HG03159 (cell line): ENCODE results near the gene GIT1.

Experiments
- ATAC-seq: cut with Tn5 transposase; IDR thresholded peaks from one replicate; pipeline ENCODE4 v1.9.1; 2021; ENCODE audit warnings: mild to moderate bottlenecking, moderate library complexity; ENCODE audit not compliant: unreplicated experiment

GIT1 gene

DNA sequence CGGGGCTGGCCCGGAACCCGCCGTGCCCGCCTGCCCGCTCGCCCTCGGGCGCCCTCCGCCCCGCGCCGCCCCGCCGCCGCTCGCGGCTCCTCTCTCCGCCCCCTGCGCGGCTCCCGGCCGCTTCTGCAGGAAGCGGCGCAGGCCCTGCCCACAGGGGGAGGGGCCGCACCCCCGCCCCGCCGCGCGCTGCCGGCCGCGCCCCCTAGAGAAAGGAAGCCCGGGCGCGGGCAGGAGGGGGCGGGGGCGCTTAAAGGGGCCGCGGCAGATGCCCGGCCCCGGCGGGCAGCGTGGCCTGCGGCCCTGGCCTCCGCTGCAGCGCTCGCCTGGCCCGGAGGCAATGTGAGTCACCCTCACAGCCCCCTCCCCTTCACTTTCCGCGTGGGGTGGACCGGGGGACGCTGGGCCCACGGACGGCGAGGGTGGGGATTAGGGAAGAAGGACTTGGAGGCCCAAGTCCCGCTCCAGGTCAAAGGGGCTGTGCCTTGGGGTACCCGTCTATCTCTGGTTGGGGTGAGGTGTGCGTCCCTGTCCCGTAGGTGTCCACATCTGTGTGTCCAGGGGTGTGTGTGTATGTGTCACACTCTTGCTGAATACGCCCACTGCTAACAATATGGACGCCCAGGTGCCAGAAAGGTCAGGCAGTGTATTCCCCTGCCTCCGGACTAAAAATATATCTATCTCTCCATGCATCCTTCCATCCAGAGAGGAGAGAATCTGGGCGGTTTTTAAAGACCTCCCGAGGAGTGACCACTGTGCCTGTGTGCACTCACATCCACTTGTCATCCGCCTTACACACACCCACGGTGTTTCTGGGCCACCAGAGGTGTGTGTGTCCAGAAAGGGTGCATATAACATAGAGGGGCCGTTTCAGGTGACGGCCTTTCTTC, at the start of gene GIT1:
Gene GIT1, minus strand, starts transcription at position 125 of the 887 bp plus-strand sequence. CDS start 270 bp downstream, outside the sequence.
- ATAC-seq = peak; percentile 59

GRCh38 chr17:29633886-29634285, 44.4 kb upstream of the GIT1 start:
- ATAC-seq = no peak

- no peak for ATAC-seq
Observed at GRCh38 chr17:29630630-29631193, 41.3 kb upstream of the GIT1 start.

GRCh38 chr17:29629839-29630238, 40.4 kb upstream of the GIT1 start:
- ATAC-seq = no peak

DNA sequence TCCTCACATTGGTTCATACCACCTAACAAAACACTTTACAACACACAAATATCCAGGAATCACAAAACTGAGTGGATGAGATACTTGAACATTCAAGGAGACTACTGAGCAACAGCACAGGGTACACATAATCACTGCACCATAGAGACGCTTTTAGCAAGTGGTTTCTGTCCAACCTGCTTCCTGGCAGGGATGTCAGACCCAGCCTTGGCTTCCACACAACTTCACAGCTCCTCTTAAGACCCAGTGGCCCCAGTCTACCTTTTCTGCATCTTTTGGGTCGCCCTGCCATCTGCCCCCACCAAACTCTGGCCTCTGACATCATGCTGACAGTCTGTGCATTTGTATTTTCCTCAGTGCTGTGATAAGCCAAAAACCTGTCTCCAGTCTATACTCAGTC, 39.2 kb upstream of the GIT1 start:
- no peak for ATAC-seq

DNA sequence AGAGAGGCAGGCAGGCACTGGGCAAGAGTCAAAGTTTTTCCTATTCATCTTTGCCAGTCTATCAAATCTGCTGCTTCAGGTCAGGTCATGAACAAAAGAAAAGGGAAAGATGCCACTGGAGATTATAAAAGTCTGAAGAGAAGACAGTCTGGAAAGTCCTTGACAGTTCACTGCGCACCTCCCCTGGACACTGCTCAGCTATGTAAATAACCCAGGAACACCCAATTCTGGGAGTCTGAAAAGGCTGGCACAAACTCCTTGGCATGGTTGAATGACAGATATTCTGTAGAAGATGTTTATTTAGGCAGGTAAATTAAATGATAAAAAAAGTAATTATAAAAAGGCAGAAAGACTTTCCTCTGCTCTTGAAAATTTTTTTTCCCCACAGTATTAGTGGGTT, 38.5 kb upstream of the GIT1 start:
- ATAC-seq = no peak

DNA sequence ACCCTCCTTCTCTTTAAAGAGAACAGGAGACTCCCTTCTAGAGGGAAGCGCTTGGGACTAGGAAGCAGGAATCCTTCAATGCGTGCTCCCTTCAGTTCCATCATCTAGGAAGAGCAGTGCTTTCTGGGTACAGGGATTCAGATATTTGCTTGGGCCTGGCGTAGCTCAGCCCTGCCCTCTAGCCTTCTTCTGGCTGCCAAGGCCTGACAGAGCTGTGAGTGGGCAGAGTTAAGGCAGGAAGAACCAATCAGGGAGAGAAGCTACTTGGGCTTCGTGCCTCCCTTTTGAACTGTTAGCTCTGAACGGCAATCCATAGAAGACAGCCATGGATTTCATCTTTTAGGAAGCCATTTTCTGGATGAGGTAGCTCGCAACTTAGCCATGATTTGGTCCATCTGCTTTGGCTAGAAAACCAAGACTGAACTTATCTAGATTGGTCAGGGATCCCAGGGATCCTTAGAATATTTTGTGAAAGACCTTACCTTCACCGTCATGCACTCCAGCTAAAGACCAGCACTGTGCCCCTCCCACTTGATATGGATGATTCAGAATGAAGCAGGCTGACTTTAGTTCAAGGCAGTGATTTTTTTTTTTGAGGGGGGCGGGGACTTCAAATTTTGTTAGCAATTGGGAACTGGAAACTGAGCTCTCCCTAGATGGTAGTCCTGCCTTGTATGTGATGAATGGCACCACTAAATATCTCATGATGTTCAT, 35.7 kb upstream of the GIT1 start:
- ATAC-seq = no peak

GRCh38 chr17:29624586-29624985, 35.1 kb upstream of the GIT1 start:
- no peak for ATAC-seq

DNA sequence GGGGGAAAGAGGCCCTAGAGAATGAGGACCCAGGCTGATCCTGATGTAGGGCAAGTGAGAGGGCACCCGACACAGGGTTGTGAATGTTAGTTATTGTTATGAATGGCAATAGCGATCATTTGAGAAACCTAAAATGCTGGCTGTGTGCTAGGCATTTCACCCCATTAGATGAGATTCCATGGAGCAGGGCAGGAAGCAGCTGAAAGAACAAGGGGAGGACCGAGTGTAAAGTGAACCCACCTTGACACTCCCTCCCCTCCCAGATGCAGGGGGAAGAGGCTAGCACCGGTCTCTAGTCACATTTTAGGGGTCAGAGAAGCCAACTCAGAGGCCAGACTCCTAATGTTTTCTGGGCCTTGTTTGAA, 33.8 kb upstream of the GIT1 start:
- ATAC-seq = no peak

- peak; percentile 55 for ATAC-seq
Observed at GRCh38 chr17:29622337-29623282, 33.2 kb upstream of the GIT1 start, which contains the start of gene CORO6. CORO6 (minus strand) TSS chr17:29622912; CDS start chr17:29621421, 1,491 bp downstream.

- ATAC-seq = no peak
Observed at GRCh38 chr17:29621751-29622194, 32.3 kb upstream of the GIT1 start.

DNA sequence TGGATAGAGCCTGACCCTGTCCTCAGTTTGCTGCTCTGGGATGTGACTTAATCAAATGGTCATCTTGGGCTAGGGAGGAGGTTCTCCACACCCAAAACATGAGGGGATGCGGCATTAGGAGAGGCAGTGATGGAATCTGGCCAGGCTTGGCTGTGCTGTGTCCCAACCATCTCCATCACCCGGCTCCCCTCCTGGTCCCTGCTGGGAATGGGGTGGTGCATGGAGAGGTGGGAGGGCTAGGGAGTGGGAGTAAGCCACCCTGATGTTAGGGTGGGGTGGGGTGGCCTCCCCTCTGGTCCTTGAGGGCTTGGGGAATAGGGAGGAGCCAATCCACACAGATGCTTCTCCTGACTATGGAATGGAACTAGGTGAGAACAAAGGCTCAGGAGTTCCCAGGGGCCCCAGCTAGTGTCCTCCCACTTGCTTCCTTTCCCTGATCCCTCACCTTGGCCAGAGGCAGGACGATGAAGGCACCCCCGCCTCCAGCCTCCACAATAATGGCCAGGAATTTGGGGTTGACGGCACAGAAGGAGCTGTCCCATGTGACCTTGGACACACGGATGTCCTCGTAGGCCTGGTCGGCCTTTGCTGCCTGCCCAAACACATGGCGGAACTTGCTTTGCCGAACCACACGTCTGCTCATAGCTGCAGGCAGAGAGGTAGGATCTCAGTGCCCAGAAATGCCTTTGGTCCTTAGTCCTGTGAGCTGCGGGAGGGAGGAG, 31.5 kb upstream of the GIT1 start:
- ATAC-seq = no peak

- ATAC-seq = no peak
Observed at GRCh38 chr17:29620271-29620670, 30.8 kb upstream of the GIT1 start.

DNA sequence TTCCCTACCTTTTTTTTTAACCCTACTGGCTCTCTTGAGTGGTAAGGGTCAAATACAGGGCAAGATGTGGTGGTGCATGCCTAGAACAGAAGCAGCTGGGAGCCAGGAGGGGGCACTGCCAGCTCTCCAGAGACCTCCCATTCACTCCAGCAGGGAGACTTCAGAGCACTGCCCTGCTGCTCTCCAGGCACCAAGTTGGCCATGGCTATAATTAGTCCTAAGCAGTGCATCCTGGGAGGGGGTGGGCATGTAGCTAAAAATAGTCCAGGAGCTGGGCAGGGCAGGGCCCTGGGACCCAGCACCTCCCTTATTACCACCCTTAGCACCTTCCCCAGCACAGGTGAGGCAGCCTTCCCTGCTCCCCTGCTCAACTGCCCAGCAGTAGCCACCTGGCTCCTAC, 29.8 kb upstream of the GIT1 start:
- ATAC-seq = no peak

DNA sequence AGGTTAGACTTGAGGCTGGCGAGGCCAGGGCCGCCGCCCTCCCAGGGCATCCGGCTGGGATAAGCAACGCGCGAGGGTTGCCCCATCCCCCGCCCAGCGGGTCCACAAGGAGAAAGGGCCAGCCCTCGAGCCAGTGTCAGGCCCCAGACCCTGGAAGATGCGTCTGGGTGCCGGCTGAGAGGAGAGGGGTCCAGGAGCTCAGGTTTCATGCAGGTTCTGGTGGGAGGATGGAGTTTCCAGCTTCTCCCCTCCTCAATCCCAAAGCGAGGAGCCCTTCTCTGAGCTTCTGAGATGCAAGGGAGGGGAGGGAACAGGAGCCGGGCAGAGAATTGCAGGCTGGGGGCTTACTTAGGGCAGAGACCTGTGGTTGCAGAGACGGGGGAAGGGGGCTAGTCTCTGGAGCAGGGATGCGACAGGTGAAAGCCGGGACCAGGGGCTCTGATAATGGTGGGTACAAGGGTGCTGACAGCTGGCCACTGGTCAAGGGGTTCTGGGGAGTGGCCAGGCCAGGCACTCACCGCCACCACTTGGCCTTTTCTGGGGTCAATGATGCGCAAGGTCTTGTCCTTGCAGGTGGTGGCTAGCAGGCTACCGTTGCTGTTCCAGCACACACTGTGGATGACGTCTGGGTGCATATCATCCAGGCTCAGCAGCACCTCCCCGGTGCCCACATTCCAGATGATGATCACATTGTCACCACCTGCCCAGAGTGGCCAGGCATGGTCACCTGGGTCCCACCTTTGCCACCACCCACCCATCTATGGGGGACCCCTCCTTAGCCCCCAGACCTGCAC, 29.0 kb upstream of the GIT1 start:
- ATAC-seq = no peak

- peak; percentile 13 for ATAC-seq
Observed at GRCh38 chr17:29617481-29618271, 28.2 kb upstream of the GIT1 start.

- ATAC-seq = peak; percentile 48
Observed at GRCh38 chr17:29617125-29617480, 27.7 kb upstream of the GIT1 start.

GRCh38 chr17:29616300-29617048, 27.0 kb upstream of the GIT1 start:
- no peak for ATAC-seq
